DOHH2 (cell line): Measurements from ENCODE around the gene FNBP1L.

ENCODE experiments used
- H3F3A ChIP-seq: fragments of 200-600 bp; sonication (generic), shearing (Covaris generic); 2 replicates; pipeline ENCODE4 v1.6.0; 2016; ENCODE audit warnings: antibody characterized with exemption, mild to moderate bottlenecking; ENCODE audit not compliant: control insufficient read depth, insufficient read depth
- H3K27ac ChIP-seq: fragments of 200-600 bp; sonication (generic); 2 replicates; pipeline ENCODE4 v1.5.1; 2014; ENCODE audit warnings: low read depth, mild to moderate bottlenecking, low read length, moderate library complexity
- H3K27me3 ChIP-seq: fragments of 200-600 bp; sonication (generic); 2 replicates; pipeline ENCODE4 v1.6.1; 2014; ENCODE audit warnings: mild to moderate bottlenecking, low read length, mixed read lengths; ENCODE audit not compliant: control insufficient read depth
- H3K36me3 ChIP-seq: fragments of 200-600 bp; sonication (generic); 2 replicates; pipeline ENCODE4 v1.6.1; 2014; ENCODE audit warnings: mild to moderate bottlenecking, low read length, moderate library complexity, mixed read lengths; ENCODE audit not compliant: control insufficient read depth
- H3K4me1 ChIP-seq: fragments of 200-600 bp; sonication (generic); 2 replicates; pipeline ENCODE4 v1.6.1; 2014; ENCODE audit warnings: mild to moderate bottlenecking, low read length, mixed read lengths; ENCODE audit not compliant: control insufficient read depth
- H3K4me2 ChIP-seq: fragments of 200-600 bp; sonication (generic); 2 replicates; pipeline ENCODE4 v1.6.0; 2014; ENCODE audit warnings: mild to moderate bottlenecking, low read length, moderate library complexity
- H3K4me3 ChIP-seq: fragments of 200-600 bp; sonication (generic); 2 replicates; pipeline ENCODE4 v1.5.1; 2014; ENCODE audit warnings: mild to moderate bottlenecking, low read length, mixed read lengths
- H3K79me2 ChIP-seq: fragments of 200-600 bp; sonication (generic); 2 replicates; pipeline ENCODE4 v1.6.1; 2014; ENCODE audit warnings: mild to moderate bottlenecking, low read length, mixed read lengths; ENCODE audit not compliant: control insufficient read depth
- H3K9me2 ChIP-seq: fragments of 200-600 bp; sonication (generic); replicated peaks from 2 replicates; pipeline ENCODE4 v1.6.1; 2014; ENCODE audit warnings: mild to moderate bottlenecking, low read length, mixed read lengths; ENCODE audit not compliant: control insufficient read depth
- H3K9me3 ChIP-seq: fragments of 200-600 bp; sonication (generic); 2 replicates; pipeline ENCODE4 v1.6.1; 2014; ENCODE audit warnings: antibody characterized with exemption, low read length, mixed read lengths; ENCODE audit not compliant: control insufficient read depth, insufficient read depth
- H4K20me1 ChIP-seq: fragments of 200-600 bp; sonication (generic); 2 replicates; pipeline ENCODE4 v1.6.0; 2014; ENCODE audit warnings: low read depth, mild to moderate bottlenecking, antibody characterized with exemption, low read length, moderate library complexity; ENCODE audit not compliant: control insufficient read depth, insufficient read depth
- EZH2phosphoT487 ChIP-seq: fragments of 200-600 bp; sonication (generic); IDR thresholded peaks from 2 replicates; pipeline ENCODE4 v1.6.1; 2017; ENCODE audit warnings: borderline replicate concordance, mild to moderate bottlenecking, antibody characterized with exemption, low read length, moderate library complexity, mixed read lengths
- TF ChIP-seq, protein P1 (sequence below): fragments of 200-600 bp; sonication (generic); IDR thresholded peaks from one replicate; pipeline ENCODE4 v1.5.1; 2014; ENCODE audit warnings: antibody characterized with exemption, mild to moderate bottlenecking, low read depth, low read length; ENCODE audit not compliant: poor library complexity, severe bottlenecking

The FNBP1L gene

DNA sequence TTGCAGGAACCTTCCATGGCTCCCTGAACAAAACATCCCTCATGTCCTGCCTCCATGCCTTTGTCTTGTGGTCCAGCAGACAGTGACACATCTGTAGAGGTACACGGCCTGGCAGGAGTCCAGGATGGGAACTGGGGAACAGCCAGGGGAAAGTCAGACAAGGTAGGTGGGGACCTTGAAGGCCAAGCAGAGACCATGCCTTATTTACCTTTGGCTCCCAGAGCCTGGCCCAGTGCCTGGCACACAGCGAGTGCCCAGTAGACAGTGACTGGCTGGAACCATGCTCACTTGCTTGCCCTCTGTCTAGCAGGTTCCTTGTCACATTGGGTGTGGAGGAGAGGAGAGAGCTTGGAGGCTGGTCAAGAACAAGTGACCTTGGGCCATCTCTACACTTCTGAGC, 152.7 kb downstream of the FNBP1L start:
- no peaks in the 10 kb centered on the region for H3K4me1 ChIP-seq
- peaks cover 22% of the 10 kb centered on the region for H3K36me3 ChIP-seq
- H3K79me2 ChIP-seq, result peaks cover 100% of the 10 kb centered on the region
- H3K27ac ChIP-seq, result no peak overlapping the region
- H4K20me1 ChIP-seq, result peaks cover 19% of the 10 kb centered on the region; the same call in 1 of the 2 replicates
- H3K9me2 ChIP-seq, result no peaks in the 10 kb centered on the region
- H3K4me3 ChIP-seq, result no peak overlapping the region
- no peaks in the 10 kb centered on the region for H3K27me3 ChIP-seq
- no peak overlapping the region for H3K4me2 ChIP-seq
- no peaks in the 10 kb centered on the region for H3K9me3 ChIP-seq
- H3F3A ChIP-seq, result peaks cover 4% of the 10 kb centered on the region; the same call in 1 of the 2 replicates
- TF ChIP-seq, protein P1, sequence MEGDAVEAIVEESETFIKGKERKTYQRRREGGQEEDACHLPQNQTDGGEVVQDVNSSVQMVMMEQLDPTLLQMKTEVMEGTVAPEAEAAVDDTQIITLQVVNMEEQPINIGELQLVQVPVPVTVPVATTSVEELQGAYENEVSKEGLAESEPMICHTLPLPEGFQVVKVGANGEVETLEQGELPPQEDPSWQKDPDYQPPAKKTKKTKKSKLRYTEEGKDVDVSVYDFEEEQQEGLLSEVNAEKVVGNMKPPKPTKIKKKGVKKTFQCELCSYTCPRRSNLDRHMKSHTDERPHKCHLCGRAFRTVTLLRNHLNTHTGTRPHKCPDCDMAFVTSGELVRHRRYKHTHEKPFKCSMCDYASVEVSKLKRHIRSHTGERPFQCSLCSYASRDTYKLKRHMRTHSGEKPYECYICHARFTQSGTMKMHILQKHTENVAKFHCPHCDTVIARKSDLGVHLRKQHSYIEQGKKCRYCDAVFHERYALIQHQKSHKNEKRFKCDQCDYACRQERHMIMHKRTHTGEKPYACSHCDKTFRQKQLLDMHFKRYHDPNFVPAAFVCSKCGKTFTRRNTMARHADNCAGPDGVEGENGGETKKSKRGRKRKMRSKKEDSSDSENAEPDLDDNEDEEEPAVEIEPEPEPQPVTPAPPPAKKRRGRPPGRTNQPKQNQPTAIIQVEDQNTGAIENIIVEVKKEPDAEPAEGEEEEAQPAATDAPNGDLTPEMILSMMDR, result no peak
- no peak for TF ChIP-seq EZH2phosphoT487

DNA sequence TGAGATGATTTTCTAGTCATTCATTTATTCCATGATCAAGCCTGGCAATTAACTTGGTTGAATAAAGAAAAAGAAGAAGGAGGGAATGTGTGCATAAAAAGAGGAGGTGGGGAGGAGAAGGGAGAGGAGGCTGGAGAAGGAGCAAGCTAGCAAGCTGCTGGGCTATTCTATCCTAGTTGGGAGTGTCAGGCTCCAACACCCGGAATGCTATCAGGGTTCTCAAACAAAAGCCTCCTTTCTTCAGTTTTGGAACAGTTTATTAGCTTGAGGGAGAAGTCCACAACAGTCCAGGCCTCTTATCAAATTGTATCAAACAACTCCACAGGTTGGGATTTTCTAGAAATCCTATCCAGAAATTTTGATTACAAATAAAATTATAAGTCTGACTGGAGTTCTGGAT, 153.8 kb downstream of the FNBP1L start:
- H3K4me1 ChIP-seq, result no peaks in the 10 kb centered on the region
- no peak overlapping the region for H3K4me2 ChIP-seq
- peaks cover 18% of the 10 kb centered on the region for H3K36me3 ChIP-seq
- no peaks in the 10 kb centered on the region for H3F3A ChIP-seq
- no peaks in the 10 kb centered on the region for H3K9me2 ChIP-seq
- no peak overlapping the region for H3K27ac ChIP-seq
- H4K20me1 ChIP-seq, result peaks cover 13% of the 10 kb centered on the region; the same call in 1 of the 2 replicates
- no peak for TF ChIP-seq EZH2phosphoT487
- TF ChIP-seq, protein P1, result no peak
- H3K79me2 ChIP-seq, result peaks cover 100% of the 10 kb centered on the region
- no peaks in the 10 kb centered on the region for H3K9me3 ChIP-seq
- H3K4me3 ChIP-seq, result no peak overlapping the region
- H3K27me3 ChIP-seq, result no peaks in the 10 kb centered on the region

DNA sequence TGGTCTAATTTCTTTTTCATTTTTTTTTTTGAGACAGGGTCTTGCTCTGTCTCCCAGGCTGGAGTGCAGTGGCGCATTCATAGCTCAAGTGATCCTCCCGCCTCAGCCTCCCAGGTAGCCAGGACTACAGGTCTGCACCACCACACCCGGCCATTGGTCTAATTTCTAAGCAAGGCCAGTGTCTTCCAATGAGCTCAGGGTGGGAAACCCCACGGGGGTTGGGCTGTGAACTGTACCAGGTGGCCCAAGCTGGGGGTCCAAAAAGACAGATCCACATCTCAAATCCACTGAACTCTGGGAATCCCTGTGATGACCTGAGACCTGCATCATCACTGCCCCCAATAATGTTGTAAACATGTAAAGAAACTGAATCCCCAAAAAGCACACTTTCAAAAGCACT, 154.2 kb downstream of the FNBP1L start:
- Histone ChIP-seq H3K9me3 (no peaks in the 10 kb centered on the region), H3K4me2 (no peak overlapping the region), H3K9me2 (no peaks in the 10 kb centered on the region), H3K27me3 (no peaks in the 10 kb centered on the region), H4K20me1 (peaks cover 12% of the 10 kb centered on the region; the same call in 1 of the 2 replicates), H3F3A (no peaks in the 10 kb centered on the region), H3K27ac (no peak overlapping the region), H3K79me2 (peaks cover 100% of the 10 kb centered on the region), H3K4me1 (no peaks in the 10 kb centered on the region), H3K4me3 (no peak overlapping the region), H3K36me3 (peaks cover 17% of the 10 kb centered on the region)
- TF ChIP-seq, protein P1, result no peak
- no peak for TF ChIP-seq EZH2phosphoT487
